BLaER1 (cell line): ENCODE measurements around the gene KEAP1.

Source experiments
- H3K27ac ChIP-seq: shearing (Covaris generic); formaldehyde crosslinking; 2 replicates; pipeline ENCODE4 v1.8.1; 2022
- H3K27me3 ChIP-seq: shearing (Covaris generic); formaldehyde crosslinking; 2 replicates; pipeline ENCODE4 v1.8.1; 2022
- H3K36me3 ChIP-seq: shearing (Covaris generic); formaldehyde crosslinking; 2 replicates; pipeline ENCODE4 v1.8.1; 2022
- H3K4me1 ChIP-seq: shearing (Covaris generic); formaldehyde crosslinking; 2 replicates; pipeline ENCODE4 v1.8.1; 2022
- H3K4me2 ChIP-seq: shearing (Covaris generic); formaldehyde crosslinking; 2 replicates; pipeline ENCODE4 v1.8.1; 2022
- H3K4me3 ChIP-seq: shearing (Covaris generic); formaldehyde crosslinking; 2 replicates; pipeline ENCODE4 v1.8.1; 2022
- H3K9ac ChIP-seq: shearing (Covaris generic); formaldehyde crosslinking; 2 replicates; pipeline ENCODE4 v1.8.1; 2022
- H3K9me3 ChIP-seq: shearing (Covaris generic); formaldehyde crosslinking; 2 replicates; pipeline ENCODE4 v1.8.1; 2022
- H4K20me1 ChIP-seq: shearing (Covaris generic); formaldehyde crosslinking; 2 replicates; pipeline ENCODE4 v1.8.1; 2022
- Cebpa-rat ChIP-seq: shearing (Covaris generic); IDR thresholded peaks from 2 replicates; pipeline ENCODE4 v1.8.1; 2022

Gene KEAP1

DNA sequence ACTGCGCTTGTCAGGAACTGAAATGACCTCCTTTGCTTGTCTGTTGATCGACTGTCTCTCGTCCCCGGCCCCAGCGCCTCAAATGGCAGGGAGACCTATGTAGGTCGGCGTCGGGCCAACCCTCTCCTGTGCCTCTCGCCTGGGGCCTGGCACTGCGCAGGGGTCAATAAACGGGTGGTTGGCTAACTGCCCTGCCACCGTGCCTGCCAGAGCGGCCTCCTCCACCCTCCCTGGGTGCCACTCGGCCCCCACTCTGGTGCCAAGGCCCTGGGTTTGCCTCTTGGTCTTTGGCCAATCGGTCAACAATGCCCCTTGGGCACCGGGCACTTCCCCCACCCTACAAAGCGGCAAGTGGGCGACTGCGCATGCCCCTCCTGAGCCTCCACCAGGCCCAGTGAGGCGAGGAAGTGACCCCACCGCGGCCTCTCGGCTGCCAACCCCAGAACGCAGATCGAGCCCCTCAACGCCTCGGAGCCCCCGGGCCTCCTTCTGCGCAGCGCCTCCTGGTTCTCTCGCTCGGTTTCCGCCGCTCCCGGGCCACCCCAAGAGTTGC, 1.1 kb downstream of the KEAP1 start:
- Histone ChIP-seq H3K27me3 (no peaks in the 10 kb centered on the region), H3K4me2 (peak overlapping the region; percentile 93), H4K20me1 (peaks cover 36% of the 10 kb centered on the region), H3K9ac (peak overlapping the region; percentile 99), H3K4me1 (peaks cover 47% of the 10 kb centered on the region), H3K4me3 (peak overlapping the region; percentile 88), H3K9me3 (no peaks in the 10 kb centered on the region), H3K27ac (peak overlapping the region; percentile 100), H3K36me3 (peaks cover 33% of the 10 kb centered on the region)
- no peak for TF ChIP-seq Cebpa-rat

DNA sequence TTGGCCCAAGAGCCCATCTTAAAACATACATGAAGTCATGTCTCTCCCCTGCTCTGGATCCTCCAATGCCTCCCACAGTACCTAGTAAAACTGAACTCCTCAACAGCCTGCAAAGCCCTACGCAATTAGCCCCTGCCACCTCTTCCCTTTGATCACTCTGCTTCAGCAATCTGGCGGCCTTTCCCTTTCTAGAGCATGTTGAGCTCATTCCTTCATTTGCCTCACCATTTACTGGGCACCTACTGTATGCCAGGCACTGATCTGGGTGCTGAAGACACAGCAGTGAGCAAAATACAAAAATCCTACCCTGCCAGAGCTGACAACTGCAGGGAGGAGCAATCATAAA, 2.9 kb downstream of the KEAP1 start:
- no peaks in the 10 kb centered on the region for H3K27me3 ChIP-seq
- peaks cover 55% of the 10 kb centered on the region for H4K20me1 ChIP-seq
- H3K36me3 ChIP-seq, result peaks cover 51% of the 10 kb centered on the region
- H3K9ac ChIP-seq, result no peak overlapping the region
- no peaks in the 10 kb centered on the region for H3K9me3 ChIP-seq
- H3K4me1 ChIP-seq, result peaks cover 47% of the 10 kb centered on the region
- H3K27ac ChIP-seq, result no peak overlapping the region
- TF ChIP-seq Cebpa-rat, result no peak
- peak overlapping the region; percentile 6; the same call in 1 of the 2 replicates for H3K4me2 ChIP-seq
- H3K4me3 ChIP-seq, result no peak overlapping the region

DNA sequence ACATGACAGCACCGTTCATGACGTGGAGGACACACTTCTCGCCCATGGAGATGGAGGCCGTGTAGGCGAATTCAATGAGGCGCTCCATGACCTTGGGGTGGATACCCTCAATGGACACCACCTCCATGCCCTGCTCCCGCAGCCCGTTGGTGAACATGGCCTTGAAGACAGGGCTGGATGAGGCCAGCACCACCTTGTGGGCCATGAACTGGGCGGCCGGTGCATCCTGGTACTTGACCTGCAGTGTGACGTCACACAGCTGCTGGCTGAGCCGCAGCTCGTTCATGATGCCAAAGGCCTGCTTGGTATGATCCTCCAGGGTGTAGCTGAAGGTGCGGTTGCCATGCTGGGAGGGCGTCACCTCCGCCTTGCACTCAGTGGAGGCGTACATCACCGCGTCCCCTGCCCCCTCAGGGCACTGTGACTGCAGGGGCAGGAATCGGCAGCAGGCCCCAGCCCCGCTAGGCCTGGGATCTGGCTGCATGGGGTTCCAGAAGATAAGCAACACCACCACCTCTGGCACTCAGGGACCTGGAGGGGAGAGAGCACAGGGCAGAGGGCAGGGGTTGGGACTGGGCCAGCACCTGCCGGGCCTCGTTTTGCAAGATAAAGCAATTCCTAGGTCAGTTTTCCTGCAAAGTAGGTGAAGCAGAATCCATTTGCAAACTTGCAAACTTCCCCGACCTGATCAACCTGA, 3.5 kb downstream of the KEAP1 start:
- Histone ChIP-seq H3K4me1 (peaks cover 47% of the 10 kb centered on the region), H3K36me3 (peaks cover 57% of the 10 kb centered on the region), H4K20me1 (peaks cover 60% of the 10 kb centered on the region), H3K9ac (no peak overlapping the region), H3K4me3 (no peak overlapping the region), H3K4me2 (peak overlapping the region; percentile 6; the same call in 1 of the 2 replicates), H3K27me3 (no peaks in the 10 kb centered on the region), H3K27ac (no peak overlapping the region), H3K9me3 (no peaks in the 10 kb centered on the region)
- TF ChIP-seq Cebpa-rat, result no peak

DNA sequence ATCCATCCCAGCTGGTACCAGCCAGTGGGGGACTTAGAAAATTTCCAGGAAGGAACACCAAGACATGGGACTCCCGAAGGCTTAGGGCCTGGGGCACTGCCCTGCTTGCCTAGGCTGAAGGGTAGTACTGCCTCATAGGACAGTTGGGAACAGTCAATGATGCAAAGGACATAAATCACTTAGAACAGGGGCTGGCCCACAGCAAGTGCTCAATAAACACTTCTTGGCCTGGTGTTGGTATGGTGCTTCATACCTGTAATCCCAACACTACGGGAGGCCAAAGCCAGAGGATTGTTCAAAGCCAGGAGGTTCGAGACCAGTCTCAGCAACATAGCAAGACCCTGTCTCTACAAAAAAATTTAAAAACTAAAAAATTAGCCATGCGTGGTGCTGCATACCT, 5.8 kb downstream of the KEAP1 start:
- Histone ChIP-seq H3K27ac (no peak overlapping the region), H3K4me1 (peaks cover 36% of the 10 kb centered on the region), H3K9ac (no peak overlapping the region), H3K4me2 (no peak overlapping the region), H3K9me3 (no peaks in the 10 kb centered on the region), H3K4me3 (no peak overlapping the region), H3K27me3 (no peaks in the 10 kb centered on the region), H4K20me1 (peaks cover 82% of the 10 kb centered on the region), H3K36me3 (peaks cover 80% of the 10 kb centered on the region)
- no peak for TF ChIP-seq Cebpa-rat

DNA sequence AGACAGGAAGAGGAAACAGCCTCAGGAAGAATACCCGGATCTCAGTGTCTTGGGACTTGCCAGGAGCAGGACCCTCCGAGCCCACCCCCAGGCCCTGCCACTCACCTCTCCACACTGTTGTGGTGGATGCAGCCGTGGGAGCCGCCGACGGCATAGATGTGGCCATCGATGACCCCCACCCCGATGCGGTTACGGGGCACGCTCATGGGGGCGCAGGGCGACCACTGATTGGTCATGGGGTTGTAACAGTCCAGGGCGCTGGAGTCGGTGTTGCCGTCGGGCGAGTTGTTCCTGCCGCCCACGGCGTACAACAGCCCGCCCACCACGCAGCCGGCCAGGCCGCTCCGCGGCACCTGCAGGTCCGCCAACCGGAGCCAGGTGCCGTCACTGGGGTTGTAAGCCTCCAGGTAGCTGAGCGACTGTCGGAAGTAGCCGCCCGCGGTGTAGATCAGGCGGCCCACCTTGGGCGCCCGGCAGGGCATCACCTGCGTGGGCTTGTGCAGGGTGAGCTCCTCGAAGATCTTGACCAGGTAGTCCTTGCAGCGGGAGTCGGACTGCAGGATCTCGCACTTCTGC, 11.6 kb downstream of the KEAP1 start:
- Histone ChIP-seq H3K9ac (no peak overlapping the region), H3K27me3 (no peaks in the 10 kb centered on the region), H3K9me3 (no peaks in the 10 kb centered on the region), H3K4me1 (no peaks in the 10 kb centered on the region), H3K36me3 (peaks cover 100% of the 10 kb centered on the region), H3K4me3 (no peak overlapping the region), H4K20me1 (peaks cover 98% of the 10 kb centered on the region), H3K27ac (no peak overlapping the region), H3K4me2 (no peak overlapping the region)
- TF ChIP-seq Cebpa-rat, result no peak

DNA sequence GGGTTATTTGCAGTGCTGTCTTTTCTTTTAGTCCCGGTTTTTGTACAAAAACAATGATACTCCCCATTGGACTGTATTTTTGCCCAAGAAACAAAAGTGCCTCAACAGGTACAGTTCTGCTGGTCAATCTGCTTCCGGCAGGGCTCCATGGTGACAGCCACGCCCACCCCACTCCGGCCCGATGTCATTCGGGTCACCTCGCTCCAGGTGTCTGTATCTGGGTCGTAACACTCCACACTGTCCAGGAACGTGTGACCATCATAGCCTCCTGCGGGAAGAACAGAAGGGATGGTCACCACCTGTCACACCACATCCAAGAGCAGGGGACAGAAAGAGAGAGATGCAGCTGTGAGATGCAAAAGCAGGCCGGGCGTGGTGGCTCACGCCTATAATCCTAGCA, 16.6 kb downstream of the KEAP1 start:
- H3K27ac ChIP-seq, result no peak overlapping the region
- peaks cover 5% of the 10 kb centered on the region; the same call in 1 of the 2 replicates for H3K4me1 ChIP-seq
- no peaks in the 10 kb centered on the region for H3K27me3 ChIP-seq
- TF ChIP-seq Cebpa-rat, result no peak
- peaks cover 87% of the 10 kb centered on the region for H3K36me3 ChIP-seq
- no peaks in the 10 kb centered on the region for H3K9me3 ChIP-seq
- H3K9ac ChIP-seq, result no peak overlapping the region
- peaks cover 85% of the 10 kb centered on the region for H4K20me1 ChIP-seq
- H3K4me3 ChIP-seq, result no peak overlapping the region
- H3K4me2 ChIP-seq, result no peak overlapping the region

DNA sequence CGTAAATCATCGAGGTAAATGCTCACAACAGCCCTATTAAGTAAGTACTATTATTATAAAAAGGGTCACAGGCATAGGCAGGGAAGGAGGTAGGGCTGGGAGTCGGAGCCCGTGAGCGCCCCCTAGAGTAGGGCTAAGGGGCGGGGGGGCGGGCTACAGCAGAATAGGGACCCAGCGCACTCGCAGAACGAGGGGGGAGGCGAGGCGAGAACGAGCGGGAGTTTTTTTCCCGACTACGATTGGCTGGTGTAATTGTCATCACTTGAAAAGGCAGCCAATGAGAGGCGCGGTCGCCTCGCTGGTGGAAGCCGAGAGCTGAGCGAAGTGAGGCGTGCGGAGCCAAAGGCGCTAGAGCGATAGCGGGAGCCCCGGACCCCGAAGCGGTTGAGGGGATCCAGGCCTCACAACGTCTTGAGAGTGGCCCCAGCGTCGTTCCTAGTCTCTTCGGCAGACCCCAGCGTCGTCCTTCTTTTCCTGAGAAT, 24.2 kb downstream of the KEAP1 start:
- H4K20me1 ChIP-seq, result peaks cover 8% of the 10 kb centered on the region
- peaks cover 11% of the 10 kb centered on the region for H3K36me3 ChIP-seq
- H3K4me1 ChIP-seq, result peaks cover 29% of the 10 kb centered on the region
- no peak overlapping the region for H3K27ac ChIP-seq
- TF ChIP-seq Cebpa-rat, result no peak
- peak overlapping the region; percentile 55 for H3K4me2 ChIP-seq
- no peak overlapping the region for H3K9ac ChIP-seq
- no peak overlapping the region for H3K4me3 ChIP-seq
- no peaks in the 10 kb centered on the region for H3K9me3 ChIP-seq
- no peaks in the 10 kb centered on the region for H3K27me3 ChIP-seq

DNA sequence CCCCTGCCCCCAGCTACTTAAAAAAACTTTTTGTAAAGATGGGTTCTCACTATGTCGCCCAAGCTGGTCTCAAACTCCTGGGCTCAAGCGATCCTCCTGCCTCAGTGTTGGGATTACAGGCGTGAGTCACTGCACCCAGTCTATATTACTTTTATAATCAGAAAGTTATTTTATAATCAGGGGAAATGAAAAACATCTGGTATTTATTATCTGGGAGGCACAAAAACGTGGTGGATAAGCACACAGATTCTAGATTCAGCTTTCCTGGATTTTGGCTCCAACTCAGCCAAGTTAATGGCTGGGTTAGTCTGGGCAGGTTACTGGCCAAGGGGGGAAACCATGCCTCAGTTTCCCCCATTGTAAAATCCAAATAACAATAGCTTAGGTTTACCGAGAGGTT, 24.7 kb downstream of the KEAP1 start:
- H3K4me2 ChIP-seq, result peak overlapping the region; percentile 55

DNA sequence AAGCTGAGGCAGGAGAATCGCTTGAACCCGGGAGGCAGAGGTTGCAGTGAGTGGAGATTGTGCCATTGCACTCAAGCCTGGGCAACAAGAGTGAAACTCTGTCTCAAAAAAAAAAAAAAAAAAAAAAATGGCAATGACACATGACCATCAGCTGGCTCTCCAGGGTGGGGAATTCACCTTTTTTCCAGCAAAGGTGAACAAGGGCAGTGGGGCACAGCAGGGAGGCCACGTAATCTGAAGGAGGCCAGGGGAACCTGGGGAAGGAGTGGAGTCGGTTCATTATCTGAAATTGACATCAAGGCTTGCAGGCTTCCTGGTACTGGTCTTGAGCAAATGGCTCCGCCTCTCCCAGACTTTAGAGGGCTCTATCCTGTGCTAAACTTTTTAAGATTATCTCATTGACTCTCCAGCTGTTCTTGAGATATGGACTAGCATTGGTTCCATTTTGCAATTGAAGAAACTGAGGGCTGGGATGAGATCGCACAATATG, 28.1 kb downstream of the KEAP1 start:
- no peak overlapping the region for H3K4me3 ChIP-seq
- no peak for TF ChIP-seq Cebpa-rat
- H3K27me3 ChIP-seq, result no peaks in the 10 kb centered on the region
- H3K9ac ChIP-seq, result no peak overlapping the region
- H3K4me2 ChIP-seq, result no peak overlapping the region
- no peak overlapping the region for H3K27ac ChIP-seq
- H4K20me1 ChIP-seq, result no peaks in the 10 kb centered on the region
- no peaks in the 10 kb centered on the region for H3K36me3 ChIP-seq
- no peaks in the 10 kb centered on the region for H3K9me3 ChIP-seq
- peaks cover 24% of the 10 kb centered on the region for H3K4me1 ChIP-seq

More for the DNA sequence above, 24.7 kb downstream of the KEAP1 start:
- no peak for TF ChIP-seq Cebpa-rat
- Histone ChIP-seq H3K27me3 (no peaks in the 10 kb centered on the region), H3K4me1 (peaks cover 27% of the 10 kb centered on the region), H3K36me3 (peaks cover 9% of the 10 kb centered on the region; the same call in 1 of the 2 replicates), H3K4me3 (no peak overlapping the region), H3K9me3 (no peaks in the 10 kb centered on the region), H4K20me1 (peaks cover 4% of the 10 kb centered on the region; the same call in 1 of the 2 replicates), H3K27ac (no peak overlapping the region), H3K9ac (no peak overlapping the region)

DNA sequence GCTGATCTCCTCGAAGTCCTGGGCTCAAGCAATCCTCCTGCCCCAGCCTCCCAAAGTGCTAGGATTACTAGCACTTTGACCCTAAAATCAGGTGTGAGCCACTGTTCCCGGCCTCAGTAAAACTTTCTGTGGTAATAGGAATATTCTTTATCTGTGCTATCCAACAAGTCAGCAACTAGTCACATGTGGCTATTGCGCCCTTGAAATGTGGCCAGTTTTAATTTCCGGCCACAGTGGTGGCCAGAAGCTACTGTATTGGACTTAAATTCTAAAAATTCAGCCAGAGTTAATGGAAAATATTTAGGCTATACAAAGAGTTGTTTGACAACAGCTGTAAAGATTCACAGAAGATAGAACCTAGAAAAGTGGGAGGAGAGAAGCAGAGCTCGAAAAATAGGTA, 30.0 kb downstream of the KEAP1 start:
- no peak for TF ChIP-seq Cebpa-rat
- H3K36me3 ChIP-seq, result peaks cover 14% of the 10 kb centered on the region
- no peak overlapping the region for H3K9ac ChIP-seq
- H3K27ac ChIP-seq, result no peak overlapping the region
- H3K4me2 ChIP-seq, result no peak overlapping the region
- no peaks in the 10 kb centered on the region for H3K27me3 ChIP-seq
- no peak overlapping the region for H3K4me3 ChIP-seq
- H4K20me1 ChIP-seq, result no peaks in the 10 kb centered on the region
- peaks cover 13% of the 10 kb centered on the region for H3K4me1 ChIP-seq
- no peaks in the 10 kb centered on the region for H3K9me3 ChIP-seq
